NB4 (cell line): Measurements from ENCODE around the gene CDH23.

Source experiments
- CTCF ChIP-seq: IDR thresholded peaks from one replicate; pipeline ENCODE4 v1.5.1; 2012; ENCODE audit warnings: low read depth, low read length
- MYC ChIP-seq: IDR thresholded peaks from 2 replicates; pipeline ENCODE4 v1.6.1; 2011; ENCODE audit warnings: low read depth, low read length
- POLR2A ChIP-seq: IDR thresholded peaks from 2 replicates; pipeline ENCODE4 v1.6.1; 2011; ENCODE audit warnings: mild to moderate bottlenecking; ENCODE audit not compliant: insufficient read length; ENCODE audit errors: extremely low read depth

GRCh38 chr10:71444284-71445054 is 47.7 kb downstream of the CDH23 start:
- TF ChIP-seq CTCF (no peak), POLR2A (no peak), MYC (no peak)
